Mucosa of rectum (tissue), 2 donors: Measurements from ENCODE around the gene ATL1.
A peak's percentile ranks its signal among the peaks of the same experiment; 100 is the strongest.
"Not testable (repeated sequence)": the region's sequence is repeated elsewhere in the genome, so short reads cannot be mapped to it uniquely, and the experiment has no call there.

Experiments
- H3K27ac ChIP-seq, 2 donors: one replicate each; pipeline ENCODE4 v1.7.0; 2013; ENCODE audit warnings: inconsistent platforms in 2 of 2, low read depth in 2 of 2, low read length in 2 of 2
- H3K27me3 ChIP-seq, 2 donors: one replicate each; pipeline ENCODE4 v1.7.0; 2013; ENCODE audit warnings: low read length in 2 of 2; ENCODE audit not compliant: control insufficient read depth in 2 of 2, insufficient read depth in 2 of 2
- H3K36me3 ChIP-seq, 2 donors: one replicate each; pipeline ENCODE4 v1.7.0; 2013; ENCODE audit warnings: low read length in 2 of 2; ENCODE audit not compliant: control insufficient read depth in 2 of 2, insufficient read depth in 2 of 2
- H3K4me1 ChIP-seq, 2 donors: one replicate each; pipeline ENCODE4 v1.7.0; 2013; ENCODE audit warnings: low read length in 2 of 2, mild to moderate bottlenecking in 1 of 2; ENCODE audit not compliant: control insufficient read depth in 2 of 2, insufficient read depth in 2 of 2
- H3K4me3 ChIP-seq, 2 donors: one replicate each; pipeline ENCODE4 v1.7.0; 2013; ENCODE audit warnings: low read length in 2 of 2
- H3K9ac ChIP-seq, 2 donors: one replicate each; pipeline ENCODE4 v1.7.0; 2013; ENCODE audit warnings: low read length in 2 of 2, low read depth in 1 of 2, mild to moderate bottlenecking in 1 of 2
- H3K9me3 ChIP-seq, 2 donors: one replicate each; pipeline ENCODE4 v1.7.0; 2013; ENCODE audit warnings: low read length in 2 of 2; ENCODE audit not compliant: control insufficient read depth in 2 of 2
- donor health status: healthy.
- donor health status: Normal muscosa, but diverticular disease.

The ATL1 gene

DNA sequence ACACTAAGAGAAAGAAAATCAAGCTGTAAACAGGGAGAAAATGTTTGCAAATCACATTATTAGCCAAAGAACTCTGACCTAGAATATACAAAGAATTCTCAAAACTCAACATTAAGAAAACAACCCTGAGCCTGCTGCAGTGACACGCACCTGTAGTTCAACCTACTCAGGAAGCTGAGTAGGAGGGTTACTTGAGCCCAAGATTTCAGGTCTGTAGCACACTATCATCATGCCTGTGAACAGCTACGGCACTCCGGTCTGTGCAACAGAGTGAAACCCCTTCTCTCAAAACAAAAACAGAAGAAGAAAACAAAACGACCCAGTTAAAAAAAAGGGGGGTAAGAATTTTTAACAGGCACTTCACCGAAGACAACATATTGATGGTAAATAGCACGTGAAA, 87.3 kb downstream of the ATL1 start:
- no peaks in the 10 kb centered on the region for H3K9me3 ChIP-seq
- H3K9ac ChIP-seq = no peak overlapping the region

GRCh38 chr14:50647753-50648152, 87.8 kb downstream of the ATL1 start:
- Histone ChIP-seq H3K27ac (no peak overlapping the region), H3K4me1 (no peaks in the 10 kb centered on the region), H3K9ac (no peak overlapping the region), H3K27me3 (no peaks in the 10 kb centered on the region), H3K36me3 (peaks cover 3 to 7% of the 10 kb centered on the region in 2 donors), H3K9me3 (no peaks in the 10 kb centered on the region), H3K4me3 (no peak overlapping the region)

More for the DNA sequence above, 87.3 kb downstream of the ATL1 start:
- no peak overlapping the region for H3K27ac ChIP-seq
- no peaks in the 10 kb centered on the region for H3K27me3 ChIP-seq
- H3K4me1 ChIP-seq = no peaks in the 10 kb centered on the region
- no peak overlapping the region for H3K4me3 ChIP-seq
- peaks cover 3 to 7% of the 10 kb centered on the region in 2 donors for H3K36me3 ChIP-seq

DNA sequence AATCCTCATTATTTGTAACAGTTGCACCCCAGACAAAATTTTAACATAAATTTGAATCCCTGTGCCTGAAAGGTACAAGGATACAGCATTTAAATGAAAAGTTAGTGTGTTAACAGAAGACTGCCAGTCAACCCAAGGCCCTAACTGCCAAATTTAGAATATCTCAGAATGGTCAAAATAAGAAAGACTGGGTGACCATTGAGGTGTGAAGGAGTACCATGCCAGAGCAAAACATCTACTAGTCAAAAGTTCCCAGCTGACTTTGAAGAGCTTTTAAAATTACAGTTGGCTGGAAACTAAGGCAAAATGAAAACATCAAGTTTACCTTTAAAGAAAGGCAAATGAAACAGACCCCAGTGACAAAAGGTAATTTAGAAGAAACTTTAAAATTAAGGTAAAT, 89.7 kb downstream of the ATL1 start:
- Histone ChIP-seq H3K27me3 (no peaks in the 10 kb centered on the region), H3K27ac (no peak overlapping the region)

GRCh38 chr14:50656776-50657175, 96.8 kb downstream of the ATL1 start:
- Histone ChIP-seq H3K36me3 (peaks cover 0 to 2% of the 10 kb centered on the region in 2 donors), H3K27ac (no peak overlapping the region), H3K4me1 (peaks cover 0 to 3% of the 10 kb centered on the region in 2 donors), H3K4me3 (no peak overlapping the region), H3K9me3 (no peaks in the 10 kb centered on the region), H3K27me3 (no peaks in the 10 kb centered on the region), H3K9ac (no peak overlapping the region)

More for the DNA sequence above, 89.7 kb downstream of the ATL1 start:
- no peak overlapping the region for H3K9ac ChIP-seq
- H3K36me3 ChIP-seq = peaks cover 0 to 2% of the 10 kb centered on the region in 2 donors
- H3K4me1 ChIP-seq = no peaks in the 10 kb centered on the region
- H3K4me3 ChIP-seq = no peak overlapping the region
- no peaks in the 10 kb centered on the region for H3K9me3 ChIP-seq

- no peaks in the 10 kb centered on the region for H3K27me3 ChIP-seq
- no peak overlapping the region for H3K9ac ChIP-seq
- peaks cover 0 to 3% of the 10 kb centered on the region in 2 donors for H3K4me1 ChIP-seq
- no peak overlapping the region for H3K27ac ChIP-seq
- H3K36me3 ChIP-seq = peaks cover 0 to 2% of the 10 kb centered on the region in 2 donors
- H3K9me3 ChIP-seq = no peaks in the 10 kb centered on the region
- H3K4me3 ChIP-seq = no peak overlapping the region
Observed at GRCh38 chr14:50657753-50658152, 97.8 kb downstream of the ATL1 start.

DNA sequence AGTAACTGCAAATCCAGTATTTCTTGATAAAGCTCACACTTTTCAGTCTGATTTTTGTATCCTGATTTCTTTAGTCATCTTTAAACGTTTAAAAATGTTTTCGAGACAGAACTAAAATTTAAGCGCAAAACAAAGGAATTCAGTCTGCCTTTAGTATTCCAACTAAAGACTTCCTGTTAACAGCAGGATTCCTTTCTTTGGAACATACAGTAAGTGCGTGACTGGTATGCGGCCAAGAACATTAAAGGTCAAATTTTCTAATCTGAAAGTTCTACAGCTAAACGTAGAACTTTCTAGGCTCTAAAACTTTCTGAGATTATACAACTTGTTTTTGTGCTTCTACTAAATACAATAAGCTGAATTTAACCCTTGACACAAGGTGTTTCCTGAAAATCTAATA, 98.3 kb downstream of the ATL1 start:
- peaks cover 0 to 3% of the 10 kb centered on the region in 2 donors for H3K4me1 ChIP-seq

GRCh38 chr14:50659327-50659974, 99.5 kb downstream of the ATL1 start:
- H3K36me3 ChIP-seq = peaks cover 0 to 2% of the 10 kb centered on the region in 2 donors
- H3K4me1 ChIP-seq = peaks cover 0 to 3% of the 10 kb centered on the region in 2 donors
- no peak overlapping the region for H3K9ac ChIP-seq
- H3K9me3 ChIP-seq = no peaks in the 10 kb centered on the region
- H3K4me3 ChIP-seq = no peak overlapping the region
- H3K27ac ChIP-seq = no peak overlapping the region
- H3K27me3 ChIP-seq = no peaks in the 10 kb centered on the region

More for the DNA sequence above, 98.3 kb downstream of the ATL1 start:
- Histone ChIP-seq H3K27me3 (no peaks in the 10 kb centered on the region), H3K9ac (no peak overlapping the region), H3K27ac (peak overlapping the region in 1 of 2 donors; percentile 12), H3K9me3 (no peaks in the 10 kb centered on the region), H3K36me3 (peaks cover 0 to 2% of the 10 kb centered on the region in 2 donors), H3K4me3 (no peak overlapping the region)

DNA sequence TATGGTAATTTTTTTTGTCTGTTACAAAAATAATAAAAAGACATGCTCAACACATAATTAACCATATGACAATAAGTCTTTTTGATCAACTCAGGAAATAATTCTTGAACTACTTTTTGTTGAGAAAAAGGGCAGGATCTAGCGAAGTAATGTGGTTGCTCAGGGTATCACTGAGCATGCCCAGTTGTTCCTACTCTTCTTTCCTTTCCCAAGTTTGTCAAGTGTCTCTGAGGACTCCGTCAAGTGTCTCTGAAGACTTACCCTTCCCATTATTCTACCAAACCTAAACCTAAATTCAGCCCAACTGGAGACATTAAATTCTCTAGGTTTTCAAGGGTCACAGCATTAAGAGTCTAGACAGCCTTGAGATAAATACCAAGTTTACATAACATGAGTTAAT, 104.6 kb downstream of the ATL1 start:
- not testable (repeated sequence) for H3K4me1 ChIP-seq, H3K9me3 ChIP-seq, H3K27ac ChIP-seq, H3K9ac ChIP-seq, H3K36me3 ChIP-seq, H3K27me3 ChIP-seq, H3K4me3 ChIP-seq

DNA sequence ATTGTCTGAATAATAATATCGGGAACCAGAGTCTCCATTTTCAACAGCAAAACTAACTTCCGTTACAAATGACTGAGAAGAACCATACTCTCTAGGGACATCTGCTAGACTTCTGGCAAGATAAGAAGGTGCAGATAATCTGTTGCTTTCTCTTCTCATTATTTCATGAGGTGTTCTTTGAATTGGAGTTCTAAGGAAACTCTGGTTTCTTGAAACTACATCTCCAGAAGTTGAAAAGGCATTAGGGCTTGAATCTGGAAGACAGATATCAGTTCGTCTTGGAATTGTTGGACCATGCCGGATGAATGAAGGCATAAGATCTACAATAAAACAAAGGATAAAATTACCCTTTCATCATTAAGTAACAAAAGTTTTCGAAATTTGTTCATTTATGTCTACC, 105.4 kb downstream of the ATL1 start:
- not testable (repeated sequence) for H3K9me3 ChIP-seq, H3K9ac ChIP-seq, H3K4me3 ChIP-seq, H3K4me1 ChIP-seq, H3K36me3 ChIP-seq, H3K27ac ChIP-seq, H3K27me3 ChIP-seq

- H3K4me3 ChIP-seq = peak overlapping the region; percentile 82 to 90
- peaks cover 0 to 8% of the 10 kb centered on the region in 2 donors for H3K4me1 ChIP-seq
- peak overlapping the region; percentile 82 to 83 for H3K27ac ChIP-seq
- peak overlapping the region; percentile 70 to 85 for H3K9ac ChIP-seq
- H3K9me3 ChIP-seq = no peaks in the 10 kb centered on the region
- no peaks in the 10 kb centered on the region for H3K27me3 ChIP-seq
- H3K36me3 ChIP-seq = no peaks in the 10 kb centered on the region
Observed at GRCh38 chr14:50666772-50667683, 107.1 kb downstream of the ATL1 start.
